ENCODE data around the gene PIP4P1. TPM values are rescaled to one million over a fixed set of nuclear protein-coding genes. Genes with fewer than 3 reads are reported as not detected.
A peak's percentile ranks its signal among the peaks of the same experiment; 100 is the strongest.

PIP4P1 gene
- total and polyA plus RNA-seq, 2 of the 13 experiments (the other 11 are each of a cell fraction or from before 2014, with no cell fraction given): 33.4 to 47.0 TPM

DNA sequence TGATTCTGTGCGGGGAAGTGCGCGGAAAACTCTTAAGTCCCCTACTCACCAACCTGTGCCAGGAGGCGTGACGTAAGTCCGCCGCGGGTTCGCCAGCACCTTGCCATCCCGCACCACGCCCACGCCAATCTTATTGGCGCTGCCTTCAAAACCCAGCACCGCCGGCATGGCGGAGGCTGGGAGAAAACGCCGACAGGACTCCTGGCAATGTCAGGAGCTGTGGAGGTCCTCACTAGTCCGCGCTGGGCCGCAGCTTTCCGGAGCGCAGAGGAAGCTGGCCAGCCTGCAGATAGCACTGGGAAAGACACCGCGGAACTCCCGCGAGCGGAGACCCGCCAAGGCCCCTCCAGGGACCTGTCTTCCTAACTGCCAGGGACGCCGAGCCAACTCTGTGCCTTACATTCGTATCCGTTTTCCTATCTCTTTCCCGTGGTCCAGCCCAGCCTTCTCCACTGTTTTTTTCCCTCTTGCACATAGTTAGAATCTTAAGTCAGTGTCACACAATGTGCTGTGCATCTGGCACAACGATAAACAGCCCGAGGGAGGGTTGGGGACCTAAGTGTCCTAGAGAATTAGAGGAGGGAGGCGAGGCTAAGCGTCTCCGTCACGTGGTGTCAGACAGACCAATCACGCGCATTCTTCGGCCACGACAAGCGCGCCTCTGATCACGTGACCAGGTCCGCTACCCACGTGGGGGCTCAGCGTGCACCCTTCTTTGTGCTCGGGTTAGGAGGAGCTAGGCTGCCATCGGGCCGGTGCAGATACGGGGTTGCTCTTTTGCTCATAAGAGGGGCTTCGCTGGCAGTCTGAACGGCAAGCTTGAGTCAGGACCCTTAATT lies 6.5 kb downstream of the PIP4P1 start, which contains the start of the genes APEX1 and OSGEP (continued):
- TF ChIP-seq HOMEZ (CRISPR knock-in tag; IDR thresholded peaks at IDR 0.05; ENCODE audit: low read depth): peak; percentile 73
- TF ChIP-seq, protein P1, sequence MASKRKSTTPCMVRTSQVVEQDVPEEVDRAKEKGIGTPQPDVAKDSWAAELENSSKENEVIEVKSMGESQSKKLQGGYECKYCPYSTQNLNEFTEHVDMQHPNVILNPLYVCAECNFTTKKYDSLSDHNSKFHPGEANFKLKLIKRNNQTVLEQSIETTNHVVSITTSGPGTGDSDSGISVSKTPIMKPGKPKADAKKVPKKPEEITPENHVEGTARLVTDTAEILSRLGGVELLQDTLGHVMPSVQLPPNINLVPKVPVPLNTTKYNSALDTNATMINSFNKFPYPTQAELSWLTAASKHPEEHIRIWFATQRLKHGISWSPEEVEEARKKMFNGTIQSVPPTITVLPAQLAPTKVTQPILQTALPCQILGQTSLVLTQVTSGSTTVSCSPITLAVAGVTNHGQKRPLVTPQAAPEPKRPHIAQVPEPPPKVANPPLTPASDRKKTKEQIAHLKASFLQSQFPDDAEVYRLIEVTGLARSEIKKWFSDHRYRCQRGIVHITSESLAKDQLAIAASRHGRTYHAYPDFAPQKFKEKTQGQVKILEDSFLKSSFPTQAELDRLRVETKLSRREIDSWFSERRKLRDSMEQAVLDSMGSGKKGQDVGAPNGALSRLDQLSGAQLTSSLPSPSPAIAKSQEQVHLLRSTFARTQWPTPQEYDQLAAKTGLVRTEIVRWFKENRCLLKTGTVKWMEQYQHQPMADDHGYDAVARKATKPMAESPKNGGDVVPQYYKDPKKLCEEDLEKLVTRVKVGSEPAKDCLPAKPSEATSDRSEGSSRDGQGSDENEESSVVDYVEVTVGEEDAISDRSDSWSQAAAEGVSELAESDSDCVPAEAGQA (IDR thresholded peaks at IDR 0.05; ENCODE audit: low read depth): peak; percentile 61; the same call in 1 of the 2 replicates
- TF ChIP-seq, protein P1 (CRISPR knock-in tag; IDR thresholded peaks at IDR 0.05; ENCODE audit: borderline replicate concordance): no peak
- peak; percentile 79 for TF ChIP-seq TBL1XR1 (IDR thresholded peaks at IDR 0.05; ENCODE audit: borderline replicate concordance, low read length, partially characterized antibody)
- TF ChIP-seq SNAI1 (CRISPR knock-in tag; IDR thresholded peaks at IDR 0.05; ENCODE audit: borderline replicate concordance): peak; percentile 67
- TF ChIP-seq TAF15 (IDR thresholded peaks at IDR 0.05; ENCODE audit: low read depth, low read length, poor library complexity, severe bottlenecking): peak; percentile 45
- TF ChIP-seq, protein P2, sequence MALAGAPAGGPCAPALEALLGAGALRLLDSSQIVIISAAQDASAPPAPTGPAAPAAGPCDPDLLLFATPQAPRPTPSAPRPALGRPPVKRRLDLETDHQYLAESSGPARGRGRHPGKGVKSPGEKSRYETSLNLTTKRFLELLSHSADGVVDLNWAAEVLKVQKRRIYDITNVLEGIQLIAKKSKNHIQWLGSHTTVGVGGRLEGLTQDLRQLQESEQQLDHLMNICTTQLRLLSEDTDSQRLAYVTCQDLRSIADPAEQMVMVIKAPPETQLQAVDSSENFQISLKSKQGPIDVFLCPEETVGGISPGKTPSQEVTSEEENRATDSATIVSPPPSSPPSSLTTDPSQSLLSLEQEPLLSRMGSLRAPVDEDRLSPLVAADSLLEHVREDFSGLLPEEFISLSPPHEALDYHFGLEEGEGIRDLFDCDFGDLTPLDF (CRISPR knock-in tag; IDR thresholded peaks at IDR 0.05): peak; percentile 43
- no peak for TF ChIP-seq MAF1 (CRISPR knock-in tag; IDR thresholded peaks at IDR 0.05; ENCODE audit: borderline replicate concordance)
- TF ChIP-seq RXRA (CRISPR knock-in tag; IDR thresholded peaks at IDR 0.05): no peak; the same call in none of the 2 replicates
- TF ChIP-seq, protein P3, sequence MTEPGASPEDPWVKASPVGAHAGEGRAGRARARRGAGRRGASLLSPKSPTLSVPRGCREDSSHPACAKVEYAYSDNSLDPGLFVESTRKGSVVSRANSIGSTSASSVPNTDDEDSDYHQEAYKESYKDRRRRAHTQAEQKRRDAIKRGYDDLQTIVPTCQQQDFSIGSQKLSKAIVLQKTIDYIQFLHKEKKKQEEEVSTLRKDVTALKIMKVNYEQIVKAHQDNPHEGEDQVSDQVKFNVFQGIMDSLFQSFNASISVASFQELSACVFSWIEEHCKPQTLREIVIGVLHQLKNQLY (CRISPR knock-in tag; IDR thresholded peaks at IDR 0.05): peak; percentile 98
- TF ChIP-seq ZSCAN29 (CRISPR knock-in tag; conservative IDR thresholded peaks at IDR 0.05): peak; percentile 81; the same call in 1 of the 2 replicates
- TF ChIP-seq ZNF337 (CRISPR knock-in tag; IDR thresholded peaks at IDR 0.05; ENCODE audit: borderline replicate concordance, low read depth): peak; percentile 59; the same call in 1 of the 2 replicates
- TF ChIP-seq TCF7 (IDR thresholded peaks at IDR 0.05; ENCODE audit: low read depth): no peak
- TF ChIP-seq TEAD2 (CRISPR knock-in tag; IDR thresholded peaks at IDR 0.05): no peak
- peak; percentile 77; the same call in 1 of the 2 replicates for TF ChIP-seq ZNF232 (CRISPR knock-in tag; IDR thresholded peaks at IDR 0.05; ENCODE audit: borderline replicate concordance)
- TF ChIP-seq ZNF296 (CRISPR knock-in tag; conservative IDR thresholded peaks at IDR 0.05): no peak; the same call in 1 of the 2 replicates
- TF ChIP-seq TOPORS (CRISPR knock-in tag; IDR thresholded peaks at IDR 0.05): peak; percentile 83
